HepG2 (cell line): ENCODE results near the gene LHPP. TPM values are rescaled to one million over a fixed set of nuclear protein-coding genes. Genes with fewer than 3 reads are reported as not detected.

ENCODE experiments used
- CAMTA2 ChIP-seq: sonication (generic); formaldehyde crosslinking; IDR thresholded peaks from 2 replicates; pipeline ENCODE4 v1.4.0; 2020; ENCODE audit warnings: mild to moderate bottlenecking, missing genetic modification reagents, borderline replicate concordance
- E2F1 ChIP-seq: sonication (generic); formaldehyde crosslinking; IDR thresholded peaks from 2 replicates; pipeline ENCODE4 v1.5.0; 2020; ENCODE audit warnings: missing genetic modification reagents
- FOXP4 ChIP-seq: sonication (generic); formaldehyde crosslinking; IDR thresholded peaks from 2 replicates; pipeline ENCODE4 v1.4.0; 2020; ENCODE audit warnings: missing genetic modification reagents
- GZF1 ChIP-seq: sonication (generic); formaldehyde crosslinking; IDR thresholded peaks from 2 replicates; pipeline ENCODE4 v1.5.1; 2020; ENCODE audit warnings: mild to moderate bottlenecking, missing genetic modification reagents
- HOMEZ ChIP-seq: IDR thresholded peaks from 2 replicates; pipeline ENCODE4 v1.6.1; 2016; ENCODE audit warnings: low read depth
- MAZ ChIP-seq, 2 experiments: sonication (generic) in 1 of 2; formaldehyde crosslinking in 1 of 2; IDR thresholded peaks; 2 replicates each; pipeline versions ENCODE4 v1.5.0 to v1.6.1; 2012 to 2020; ENCODE audit warnings: low read depth in 2 of 2, mild to moderate bottlenecking in 2 of 2, borderline replicate concordance in 1 of 2, improper control_type of control experiment in 1 of 2, low read length in 1 of 2, missing genetic modification reagents in 1 of 2, moderate library complexity in 1 of 2
- NR2F2 ChIP-seq: IDR thresholded peaks from 2 replicates; pipeline ENCODE4 v1.6.1; 2012; ENCODE audit warnings: low read depth, inconsistent platforms, borderline replicate concordance
- SKI ChIP-seq: fragments of 450-650 bp; IDR thresholded peaks from one replicate; pipeline ENCODE4 v1.6.1; 2018; ENCODE audit warnings: mild to moderate bottlenecking; ENCODE audit not compliant: partially characterized antibody
- ZBTB14 ChIP-seq: sonication (generic); formaldehyde crosslinking; IDR thresholded peaks from 2 replicates; pipeline ENCODE4 v1.4.0; 2020; ENCODE audit warnings: missing genetic modification reagents
- ZFP90 ChIP-seq: sonication (generic); formaldehyde crosslinking; IDR thresholded peaks from 2 replicates; pipeline ENCODE4 v1.8.0; 2022; ENCODE audit warnings: missing genetic modification reagents, mild to moderate bottlenecking, inconsistent platforms, borderline replicate concordance
- ZHX2 ChIP-seq, 2 experiments: sonication (generic) in 1 of 2; formaldehyde crosslinking in 1 of 2; IDR thresholded peaks; 2 replicates each; pipeline versions ENCODE4 v1.6.1 to v1.9.0; 2014 to 2022; ENCODE audit warnings: antibody characterized with exemption in 1 of 2, borderline replicate concordance in 1 of 2, inconsistent platforms in 1 of 2, low read depth in 1 of 2, missing genetic modification reagents in 1 of 2
- ZNF230 ChIP-seq: sonication (generic); formaldehyde crosslinking; IDR thresholded peaks from 2 replicates; pipeline ENCODE4 v1.4.0; 2020; ENCODE audit warnings: mild to moderate bottlenecking, missing genetic modification reagents
- ZNF567 ChIP-seq: sonication (generic); formaldehyde crosslinking; IDR thresholded peaks from 2 replicates; pipeline ENCODE4 v1.8.1; 2023; ENCODE audit warnings: mild to moderate bottlenecking, missing genetic modification reagents, borderline replicate concordance
- ZNF7 ChIP-seq: IDR thresholded peaks from 2 replicates; pipeline ENCODE4 v1.6.1; 2016; ENCODE audit warnings: missing biosample characterization, missing genetic modification reagents
- ZNF773 ChIP-seq: sonication (generic); formaldehyde crosslinking; IDR thresholded peaks from 2 replicates; pipeline ENCODE4 v1.4.0; 2020; ENCODE audit warnings: missing genetic modification reagents, borderline replicate concordance
- polyA plus RNA-seq, 8 experiments: library from polyadenylated mRNA; depleted of rRNA in 3 of 8; stranded (reverse) in 7 of 8; unstranded in 1 of 8; fragments of >200 nt; fragmentation: Illumina TruSeq in 4 of 8; extraction: Trizol in 4 of 8; gene quantifications; 2 replicates each; pipeline versions ENCODE4 v1.2.1 to v1.2.3, GENCODE V29; 2011 to 2016; ENCODE audit warnings: low read depth in 4 of 8, missing spikeins in 1 of 8, mixed read lengths in 1 of 8; ENCODE audit not compliant: insufficient read depth in 1 of 8
- total RNA-seq, 5 experiments: library from RNA; depleted of rRNA; stranded (reverse); fragments of >200 nt; fragmentation: Illumina TruSeq; extraction: Trizol; gene quantifications; 2 replicates each; pipeline ENCODE4 v1.2.3, GENCODE V29; 2016; ENCODE audit warnings: low read depth in 1 of 5

Gene LHPP
- total and polyA plus RNA-seq, 2 of the 13 experiments (the other 11 are each of a cell fraction or from before 2014, with no cell fraction given): 5.2 to 13.1 TPM

GRCh38 chr10:124476043-124476725 is 14.6 kb downstream of the LHPP start (continued):
- TF ChIP-seq ZHX2 (IDR thresholded peaks at IDR 0.05; ENCODE audit: low read depth) (peak; percentile 52; the same call in 1 of the 2 replicates), ZHX2 (CRISPR knock-in tag; IDR thresholded peaks at IDR 0.05; ENCODE audit: borderline replicate concordance) (no peak), ZBTB14 (no peak), ZNF567 (CRISPR knock-in tag) (no peak), E2F1 (CRISPR knock-in tag) (no peak), NR2F2 (0 out of 2 replicates have a peak, but pooled peaks have one; percentile 48), ZNF773 (no peak), FOXP4 (0 out of 2 replicates have a peak, but pooled peaks have one; percentile 46), ZNF7 (CRISPR knock-in tag) (no peak), SKI (peak; percentile 70), CAMTA2 (CRISPR knock-in tag) (no peak), GZF1 (CRISPR knock-in tag) (no peak), HOMEZ (0 out of 2 replicates have a peak, but pooled peaks have one; percentile 29), ZNF230 (no peak), MAZ (IDR thresholded peaks at IDR 0.05; ENCODE audit: borderline replicate concordance, low read depth, low read length) (no peak), MAZ (CRISPR knock-in tag; IDR thresholded peaks at IDR 0.05; ENCODE audit: low read depth) (peak; percentile 66; the same call in 1 of the 2 replicates), ZFP90 (CRISPR knock-in tag) (no peak)
